KMS-11 (cell line): ENCODE data around the gene CHD9.

ENCODE experiments used
- H2AFZ ChIP-seq: fragments of 200-600 bp; sonication (generic); 2 replicates; pipeline ENCODE4 v1.6.1; 2016; ENCODE audit warnings: antibody characterized with exemption, mixed run types, low read depth
- H3K27ac ChIP-seq: fragments of 200-600 bp; sonication (generic); 2 replicates; pipeline ENCODE4 v1.6.1; 2016; ENCODE audit warnings: mild to moderate bottlenecking, mixed run types
- H3K27me3 ChIP-seq: fragments of 200-600 bp; sonication (generic); 2 replicates; pipeline ENCODE4 v1.6.1; 2017; ENCODE audit warnings: mild to moderate bottlenecking, low read depth, mixed run types, moderate library complexity; ENCODE audit not compliant: insufficient read depth
- H3K36me3 ChIP-seq: fragments of 200-600 bp; sonication (generic); 2 replicates; pipeline ENCODE4 v1.6.1; 2017; ENCODE audit warnings: mild to moderate bottlenecking, mixed run types; ENCODE audit not compliant: insufficient read depth
- H3K4me1 ChIP-seq: fragments of 200-600 bp; sonication (generic); 2 replicates; pipeline ENCODE4 v1.6.1; 2016; ENCODE audit warnings: mild to moderate bottlenecking, low read depth, mixed run types; ENCODE audit not compliant: poor library complexity, severe bottlenecking
- H3K4me2 ChIP-seq: fragments of 200-600 bp; sonication (generic); 2 replicates; pipeline ENCODE4 v1.7.0; 2016; ENCODE audit warnings: mild to moderate bottlenecking, mixed run types
- H3K4me3 ChIP-seq: fragments of 200-600 bp; sonication (generic); IDR thresholded peaks from 2 replicates; pipeline ENCODE4 v1.6.1; 2017; ENCODE audit warnings: low read depth, low read length, mixed read lengths; ENCODE audit not compliant: insufficient read depth
- H3K79me2 ChIP-seq: fragments of 200-600 bp; sonication (generic); 2 replicates; pipeline ENCODE4 v1.6.1; 2016; ENCODE audit warnings: low read depth, mixed run types; ENCODE audit not compliant: insufficient read depth
- H3K9ac ChIP-seq: fragments of 200-600 bp; sonication (generic); 2 replicates; pipeline ENCODE4 v1.6.1; 2016; ENCODE audit warnings: mild to moderate bottlenecking, mixed run types
- H4K20me1 ChIP-seq: fragments of 200-600 bp; sonication (generic); 2 replicates; pipeline ENCODE4 v1.6.1; 2016; ENCODE audit warnings: mild to moderate bottlenecking, mixed run types; ENCODE audit not compliant: insufficient read depth
- TF ChIP-seq, protein P1 (sequence below): fragments of 200-600 bp; sonication (generic); conservative IDR thresholded peaks from 2 replicates; pipeline ENCODE4 v1.6.1; 2017; ENCODE audit warnings: low read depth, mild to moderate bottlenecking, antibody characterized with exemption, low read length, moderate library complexity, mixed read lengths

CHD9 gene

DNA sequence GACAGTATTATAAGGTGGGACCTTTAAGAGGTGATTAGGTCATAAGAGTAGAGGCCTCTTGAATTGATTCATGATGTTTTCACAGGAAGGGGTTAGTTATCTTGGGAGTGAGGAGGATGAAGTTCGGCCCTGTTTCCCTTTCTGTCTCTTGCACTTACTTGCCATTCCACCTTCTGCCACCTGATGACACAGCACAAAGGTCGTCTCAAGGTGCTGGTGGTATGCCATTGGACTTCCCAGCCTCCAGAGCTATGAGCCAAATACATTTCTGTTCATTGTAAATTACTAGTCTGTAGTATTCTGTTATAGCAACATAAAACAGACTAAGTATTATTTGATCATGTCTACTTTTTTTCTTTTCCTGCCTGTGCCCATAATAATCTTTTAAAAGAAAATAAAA lies 23.5 kb downstream of the CHD9 start:
- Histone ChIP-seq H3K4me3 (no peak overlapping the region), H3K4me2 (no peak overlapping the region), H3K79me2 (peaks cover 10% of the 10 kb centered on the region; the same call in 1 of the 2 replicates), H3K4me1 (no peaks in the 10 kb centered on the region), H3K9ac (no peak overlapping the region), H3K27ac (no peak overlapping the region), H3K27me3 (no peaks in the 10 kb centered on the region), H3K36me3 (no peaks in the 10 kb centered on the region), H2AFZ (no peak overlapping the region), H4K20me1 (no peaks in the 10 kb centered on the region)
- TF ChIP-seq, protein P1, sequence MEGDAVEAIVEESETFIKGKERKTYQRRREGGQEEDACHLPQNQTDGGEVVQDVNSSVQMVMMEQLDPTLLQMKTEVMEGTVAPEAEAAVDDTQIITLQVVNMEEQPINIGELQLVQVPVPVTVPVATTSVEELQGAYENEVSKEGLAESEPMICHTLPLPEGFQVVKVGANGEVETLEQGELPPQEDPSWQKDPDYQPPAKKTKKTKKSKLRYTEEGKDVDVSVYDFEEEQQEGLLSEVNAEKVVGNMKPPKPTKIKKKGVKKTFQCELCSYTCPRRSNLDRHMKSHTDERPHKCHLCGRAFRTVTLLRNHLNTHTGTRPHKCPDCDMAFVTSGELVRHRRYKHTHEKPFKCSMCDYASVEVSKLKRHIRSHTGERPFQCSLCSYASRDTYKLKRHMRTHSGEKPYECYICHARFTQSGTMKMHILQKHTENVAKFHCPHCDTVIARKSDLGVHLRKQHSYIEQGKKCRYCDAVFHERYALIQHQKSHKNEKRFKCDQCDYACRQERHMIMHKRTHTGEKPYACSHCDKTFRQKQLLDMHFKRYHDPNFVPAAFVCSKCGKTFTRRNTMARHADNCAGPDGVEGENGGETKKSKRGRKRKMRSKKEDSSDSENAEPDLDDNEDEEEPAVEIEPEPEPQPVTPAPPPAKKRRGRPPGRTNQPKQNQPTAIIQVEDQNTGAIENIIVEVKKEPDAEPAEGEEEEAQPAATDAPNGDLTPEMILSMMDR, result no peak

GRCh38 chr16:53078765-53079485 lies 24.1 kb downstream of the CHD9 start:
- H3K4me2 ChIP-seq, result no peak overlapping the region
- no peak overlapping the region for H3K4me3 ChIP-seq
- H3K27me3 ChIP-seq, result no peaks in the 10 kb centered on the region
- H3K27ac ChIP-seq, result no peak overlapping the region
- TF ChIP-seq, protein P1, result no peak
- H3K9ac ChIP-seq, result no peak overlapping the region
- no peaks in the 10 kb centered on the region for H3K4me1 ChIP-seq
- no peaks in the 10 kb centered on the region for H3K36me3 ChIP-seq
- H2AFZ ChIP-seq, result no peak overlapping the region
- H3K79me2 ChIP-seq, result 0 out of 2 replicates have a peak, but pooled peaks cover 4% of the 10 kb centered on the region
- no peaks in the 10 kb centered on the region for H4K20me1 ChIP-seq

DNA sequence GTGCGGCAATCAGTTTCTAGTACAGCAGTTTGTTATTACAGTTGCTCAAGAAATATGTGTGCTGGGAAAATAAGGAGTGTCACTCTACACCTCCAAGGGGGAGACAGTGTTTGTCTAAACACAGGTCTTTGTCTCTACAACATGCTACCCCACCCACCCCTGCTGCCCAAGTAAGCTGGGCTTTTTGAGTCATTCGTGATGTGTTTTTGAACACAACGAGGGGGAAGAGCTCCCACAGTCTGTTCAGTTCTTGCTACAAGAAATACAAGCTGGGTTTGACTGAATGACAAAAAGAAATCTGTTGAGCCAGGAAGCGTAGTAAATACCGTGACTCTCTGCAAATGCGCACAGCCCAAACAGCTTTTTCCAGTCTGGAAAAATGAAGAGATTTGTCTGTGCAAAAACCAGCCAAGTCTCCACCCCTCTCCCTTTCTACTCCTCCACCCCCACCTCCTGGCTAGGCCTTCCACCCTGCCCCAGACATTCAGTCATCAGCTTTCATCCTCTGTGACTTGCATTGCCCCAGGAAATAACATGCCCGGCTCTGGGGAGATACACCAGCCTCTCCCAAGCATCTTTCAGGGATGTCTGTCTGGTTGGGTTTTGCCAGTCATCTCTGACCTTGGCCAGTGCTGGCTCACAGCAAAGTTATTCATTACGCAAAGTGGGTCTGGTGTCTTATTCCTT lies 25.7 kb downstream of the CHD9 start:
- no peak overlapping the region for H3K9ac ChIP-seq
- H3K4me3 ChIP-seq, result no peak overlapping the region
- H3K36me3 ChIP-seq, result no peaks in the 10 kb centered on the region
- H3K79me2 ChIP-seq, result 0 out of 2 replicates have a peak, but pooled peaks cover 4% of the 10 kb centered on the region
- no peak overlapping the region for H3K4me2 ChIP-seq
- no peak overlapping the region for H3K27ac ChIP-seq
- no peak overlapping the region for H2AFZ ChIP-seq
- no peaks in the 10 kb centered on the region for H3K4me1 ChIP-seq
- TF ChIP-seq, protein P1, result no peak
- H3K27me3 ChIP-seq, result no peaks in the 10 kb centered on the region
- H4K20me1 ChIP-seq, result no peaks in the 10 kb centered on the region

DNA sequence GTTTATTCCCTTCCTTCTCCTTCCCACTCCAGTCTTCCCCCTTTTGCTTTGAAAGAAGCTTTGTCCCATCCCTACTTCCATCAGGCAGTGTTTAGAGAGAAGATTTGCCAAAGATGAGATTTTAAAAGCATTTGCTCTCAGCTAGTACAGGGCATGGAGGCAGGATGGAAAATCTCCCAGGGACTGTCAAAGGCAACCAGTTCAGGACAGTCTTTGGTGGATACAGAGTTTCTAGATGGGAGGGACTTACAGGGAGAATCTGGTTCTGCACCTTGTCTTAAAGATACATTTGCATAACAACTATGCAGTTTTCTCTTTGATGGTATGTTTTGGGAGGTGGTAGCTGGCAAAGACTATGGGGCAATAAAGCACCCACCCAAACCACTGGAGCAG lies 26.2 kb downstream of the CHD9 start:
- TF ChIP-seq, protein P1, result no peak
- Histone ChIP-seq H3K79me2 (no peaks in the 10 kb centered on the region), H4K20me1 (no peaks in the 10 kb centered on the region), H3K27me3 (no peaks in the 10 kb centered on the region), H3K27ac (no peak overlapping the region), H3K4me2 (no peak overlapping the region), H3K9ac (no peak overlapping the region), H3K36me3 (no peaks in the 10 kb centered on the region), H3K4me1 (no peaks in the 10 kb centered on the region), H3K4me3 (no peak overlapping the region), H2AFZ (no peak overlapping the region)
